Epithelial cell of esophagus (primary cell): Measurements from ENCODE around the gene KAZN.

ENCODE experiments used
- DNase-seq: peaks from one replicate; pipeline ENCODE4 v3.0.0; 2010; ENCODE audit warnings: low read depth
- H3K4me3 ChIP-seq: 2 replicates; pipeline ENCODE4 v1.5.1; 2011; ENCODE audit warnings: mild to moderate bottlenecking, low read length, control low read depth
- CTCF ChIP-seq: IDR thresholded peaks from 2 replicates; pipeline ENCODE4 v1.5.1; 2011; ENCODE audit warnings: low read depth, mild to moderate bottlenecking, low read length, control low read depth, inconsistent platforms; ENCODE audit not compliant: insufficient read depth; ENCODE audit errors: missing control alignments

The KAZN gene

GRCh38 chr1:15167386-15167785 is 568.9 kb downstream of the KAZN start:
- no peak for DNase-seq
- H3K4me3 ChIP-seq, result no peak overlapping the region
- TF ChIP-seq CTCF, result no peak
